AG09309 (cell line): Measurements from ENCODE around the gene SHC2.
"Not testable (repeated sequence)": the region's sequence is repeated elsewhere in the genome, so short reads cannot be mapped to it uniquely, and the experiment has no call there.

ENCODE experiments used
- DNase-seq: peaks from one replicate; pipeline ENCODE4 v3.0.0-alpha.2; 2010; ENCODE audit warnings: low read depth
- H3K4me3 ChIP-seq: 2 replicates; pipeline ENCODE4 v1.5.1; 2011; ENCODE audit warnings: mild to moderate bottlenecking, low read depth, low read length, moderate library complexity; ENCODE audit not compliant: control insufficient read depth
- TF ChIP-seq, protein P1 (sequence below): IDR thresholded peaks from 2 replicates; pipeline ENCODE4 v1.5.1; 2011; ENCODE audit warnings: mild to moderate bottlenecking, low read depth, low read length, inconsistent platforms; ENCODE audit not compliant: insufficient read depth, control insufficient read depth; ENCODE audit errors: missing control alignments

Gene SHC2

DNA sequence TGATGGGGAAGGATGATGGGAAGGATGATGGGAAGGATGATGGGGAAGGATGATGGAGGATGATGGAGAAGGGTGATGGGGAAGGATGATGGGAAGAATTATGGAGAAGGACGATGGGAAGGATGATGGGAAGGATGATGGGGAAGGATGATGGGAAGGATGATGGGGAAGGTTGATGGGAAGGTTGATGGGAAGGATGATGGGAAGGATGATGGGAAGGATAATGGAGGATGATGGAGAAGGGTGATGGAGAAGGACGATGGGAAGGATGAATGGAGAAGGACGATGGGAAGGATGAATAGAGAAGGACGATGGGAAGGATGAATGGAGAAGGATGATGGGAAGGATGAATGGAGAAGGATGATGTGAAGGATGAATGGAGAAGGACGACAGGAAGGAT, 65.4 kb downstream of the SHC2 start:
- no peak for DNase-seq
- no peak overlapping the region for H3K4me3 ChIP-seq
- TF ChIP-seq, protein P1, sequence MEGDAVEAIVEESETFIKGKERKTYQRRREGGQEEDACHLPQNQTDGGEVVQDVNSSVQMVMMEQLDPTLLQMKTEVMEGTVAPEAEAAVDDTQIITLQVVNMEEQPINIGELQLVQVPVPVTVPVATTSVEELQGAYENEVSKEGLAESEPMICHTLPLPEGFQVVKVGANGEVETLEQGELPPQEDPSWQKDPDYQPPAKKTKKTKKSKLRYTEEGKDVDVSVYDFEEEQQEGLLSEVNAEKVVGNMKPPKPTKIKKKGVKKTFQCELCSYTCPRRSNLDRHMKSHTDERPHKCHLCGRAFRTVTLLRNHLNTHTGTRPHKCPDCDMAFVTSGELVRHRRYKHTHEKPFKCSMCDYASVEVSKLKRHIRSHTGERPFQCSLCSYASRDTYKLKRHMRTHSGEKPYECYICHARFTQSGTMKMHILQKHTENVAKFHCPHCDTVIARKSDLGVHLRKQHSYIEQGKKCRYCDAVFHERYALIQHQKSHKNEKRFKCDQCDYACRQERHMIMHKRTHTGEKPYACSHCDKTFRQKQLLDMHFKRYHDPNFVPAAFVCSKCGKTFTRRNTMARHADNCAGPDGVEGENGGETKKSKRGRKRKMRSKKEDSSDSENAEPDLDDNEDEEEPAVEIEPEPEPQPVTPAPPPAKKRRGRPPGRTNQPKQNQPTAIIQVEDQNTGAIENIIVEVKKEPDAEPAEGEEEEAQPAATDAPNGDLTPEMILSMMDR, result no peak

DNA sequence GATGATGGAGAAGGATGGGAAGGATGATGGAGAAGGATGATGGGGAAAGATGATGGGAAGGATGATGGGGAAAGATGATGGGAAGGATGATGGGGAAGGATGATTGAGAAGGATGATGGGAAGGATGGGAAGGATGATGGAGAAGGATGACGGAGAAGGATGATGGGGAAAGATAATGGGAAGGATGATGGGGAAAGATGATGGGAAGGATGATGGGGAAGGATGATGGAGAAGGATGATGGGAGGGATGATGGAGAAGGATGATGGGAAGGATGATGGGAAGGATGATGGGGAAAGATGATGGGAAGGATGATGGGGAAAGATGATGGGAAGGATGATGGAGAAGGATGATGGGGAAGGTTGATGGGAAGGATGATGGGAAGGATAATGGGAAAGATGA, 66.0 kb downstream of the SHC2 start:
- DNase-seq, result not testable (repeated sequence)

GRCh38 chr19:393560-393959, 67.3 kb downstream of the SHC2 start:
- not testable (repeated sequence) for DNase-seq

More for the DNA sequence above, 66.0 kb downstream of the SHC2 start:
- not testable (repeated sequence) for H3K4me3 ChIP-seq

GRCh38 chr19:392375-392970, 68.4 kb downstream of the SHC2 start:
- TF ChIP-seq, protein P1, result no peak
- H3K4me3 ChIP-seq, result no peak overlapping the region
- DNase-seq, result no peak

More at GRCh38 chr19:393560-393959, 67.3 kb downstream of the SHC2 start:
- H3K4me3 ChIP-seq, result not testable (repeated sequence)

DNA sequence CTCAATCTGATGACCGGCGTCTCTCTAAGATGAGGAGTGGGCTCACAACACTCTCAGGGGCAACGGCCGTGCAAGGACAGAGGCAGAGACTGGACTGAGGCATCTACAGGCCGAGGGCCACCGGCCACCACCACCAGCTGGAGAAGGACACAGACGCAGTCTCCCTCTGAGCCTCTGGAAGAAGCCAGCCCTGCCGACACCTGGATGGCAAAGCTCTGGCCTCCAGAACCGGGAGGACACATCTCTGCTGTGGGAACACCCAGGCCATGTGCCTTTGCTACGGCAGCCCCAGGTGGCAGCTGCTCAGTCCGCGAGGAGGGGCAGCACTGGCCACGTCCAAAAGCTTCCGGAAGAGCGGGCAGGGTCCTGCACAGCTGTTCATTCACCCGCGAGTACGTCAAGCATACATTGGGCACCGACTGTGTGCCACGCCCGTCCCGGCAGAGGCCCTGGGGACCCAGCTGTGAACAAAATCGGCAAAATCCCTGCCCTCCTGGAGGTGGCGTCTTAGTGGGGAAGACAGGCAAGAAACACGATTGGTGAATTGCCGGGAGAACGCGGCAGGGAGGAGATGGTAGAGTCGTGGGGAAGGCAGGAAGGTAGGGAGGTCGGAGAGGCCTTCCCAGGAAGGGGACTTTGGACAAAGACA, 69.0 kb downstream of the SHC2 start:
- no peak for DNase-seq
- TF ChIP-seq, protein P1, result no peak
- no peak overlapping the region for H3K4me3 ChIP-seq

GRCh38 chr19:391207-391557, 69.7 kb downstream of the SHC2 start:
- H3K4me3 ChIP-seq, result no peak overlapping the region
- DNase-seq, result no peak
- TF ChIP-seq, protein P1, result no peak

DNA sequence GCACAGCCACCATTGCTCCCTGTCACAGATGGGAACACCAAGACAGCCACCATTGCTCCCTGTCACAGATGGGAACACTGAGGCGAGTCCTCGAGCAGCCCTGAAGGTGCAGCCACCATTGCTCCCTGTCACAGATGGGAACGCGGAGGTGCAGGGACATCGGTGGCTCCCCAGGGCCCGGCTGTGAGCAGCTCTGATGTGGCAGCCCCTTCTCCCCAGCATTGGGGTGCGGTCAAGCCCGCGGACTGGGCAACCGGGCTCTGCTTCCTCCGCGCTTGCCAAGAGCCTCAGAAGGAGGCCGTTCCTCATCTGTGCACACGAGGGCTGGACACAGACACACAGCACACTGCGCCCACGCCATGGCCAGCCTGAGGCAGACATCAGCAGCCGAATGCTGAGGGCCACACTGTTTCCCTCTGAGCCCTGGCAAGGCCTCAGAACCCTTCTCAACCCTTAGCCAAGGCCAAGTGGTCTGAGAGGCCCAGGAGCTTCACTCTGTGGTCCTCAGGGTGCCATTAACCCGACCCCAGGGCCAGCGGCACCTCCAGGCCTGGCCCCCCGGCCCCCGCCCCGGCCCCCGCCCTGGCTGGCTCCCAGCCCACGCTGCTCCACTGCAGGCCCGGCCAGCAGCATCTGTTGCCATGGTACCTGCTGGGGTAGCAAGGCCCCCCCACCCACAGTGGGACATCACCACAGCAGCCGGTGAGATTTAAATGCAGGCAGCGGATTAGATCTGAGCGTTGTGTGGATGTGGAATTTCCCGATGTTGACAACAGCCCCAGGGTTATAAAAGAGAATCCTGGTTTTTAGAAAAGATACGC, 70.2 kb downstream of the SHC2 start:
- TF ChIP-seq, protein P1, result no peak
- no peak overlapping the region for H3K4me3 ChIP-seq
- DNase-seq, result no peak
